Lung (tissue), 12 donors: ENCODE measurements around the gene CFAP57. TPM values are rescaled to one million over a fixed set of nuclear protein-coding genes. Genes with fewer than 3 reads are reported as not detected.

Experiments used
- ATAC-seq: fragments of 200-7000 bp; cut with Tn5 transposase; one replicate; pipeline ENCODE4 v1.9.1; 2020; ENCODE audit warnings: moderate number of reproducible peaks; ENCODE audit not compliant: insufficient read depth, low FRiP score
- DNase-seq, 3 donors: peaks; one replicate each; pipeline ENCODE4 v3.0.0-alpha.2; 2013 to 2017
- H3K27ac ChIP-seq, 2 donors: one replicate each; pipeline ENCODE4 v1.5.1; 2013; ENCODE audit warnings: mild to moderate bottlenecking in 2 of 2, moderate library complexity in 2 of 2, control low read depth in 1 of 2, inconsistent platforms in 1 of 2, low read depth in 1 of 2, low read length in 1 of 2
- H3K27me3 ChIP-seq, 3 donors: one replicate each; pipeline ENCODE4 v1.5.1; 2013; ENCODE audit warnings: low read length in 2 of 3; ENCODE audit not compliant: control insufficient read depth in 3 of 3, insufficient read depth in 3 of 3
- H3K36me3 ChIP-seq, 4 donors: one replicate each; pipeline ENCODE4 v1.5.1; 2013; ENCODE audit warnings: low read length in 4 of 4, mild to moderate bottlenecking in 1 of 4, moderate library complexity in 1 of 4; ENCODE audit not compliant: control insufficient read depth in 4 of 4, insufficient read depth in 4 of 4
- H3K4me1 ChIP-seq, 5 donors: one replicate each; pipeline ENCODE4 v1.5.1; 2013; ENCODE audit warnings: low read length in 5 of 5, mild to moderate bottlenecking in 2 of 5, moderate library complexity in 1 of 5; ENCODE audit not compliant: control insufficient read depth in 5 of 5, insufficient read depth in 5 of 5
- H3K4me3 ChIP-seq: one replicate; pipeline ENCODE4 v1.5.1; 2013; ENCODE audit warnings: mild to moderate bottlenecking, control low read depth, moderate library complexity
- H3K9ac ChIP-seq, 2 donors: one replicate each; pipeline ENCODE4 v1.5.1; 2013; ENCODE audit warnings: low read length in 2 of 2, control low read depth in 1 of 2; ENCODE audit not compliant: insufficient read depth in 1 of 2
- H3K9me3 ChIP-seq, 4 donors: one replicate each; pipeline ENCODE4 v1.5.1; 2013; ENCODE audit warnings: low read length in 3 of 4, mild to moderate bottlenecking in 1 of 4, moderate library complexity in 1 of 4; ENCODE audit not compliant: control insufficient read depth in 4 of 4, insufficient read depth in 3 of 4
- WGBS, 2 donors: extraction: QIAGEN DNeasy Blood & Tissue Kit; methylation state at CpG; one replicate each; pipeline ENCODE4 v1.1.7; 2013; 5-methylcytosine and 5-hydroxymethylcytosine counted together
- polyA plus RNA-seq, 2 donors: library from polyadenylated mRNA; stranded (reverse); fragments of 200-250 nt; gene quantifications; one replicate each; pipeline ENCODE4 v1.2.1, GENCODE V29; 2013
- total RNA-seq, 2 donors: library from RNA; depleted of rRNA in 1 of 2; stranded (reverse); fragments of >200 nt in 1 of 2; gene quantifications; one replicate each; pipeline ENCODE4 v1.2.1, GENCODE V29; 2014 to 2021
- TF ChIP-seq, protein P1 (sequence below): IDR thresholded peaks from 2 replicates; pipeline ENCODE4 v1.5.1; 2012; ENCODE audit warnings: mild to moderate bottlenecking; ENCODE audit errors: control extremely low read depth, extremely low read depth
- donor health status: control.
- donor health status: control.
- donor health status: Bipolar disorder and iron deficiency.
- donor health status: healthy.
- donor health status: DM: yes; HTN: yes; CAD: no.

Gene CFAP57
- total and polyA plus RNA-seq, 4 donors: 1.7 to 12.3 (median 6.3) TPM

DNA sequence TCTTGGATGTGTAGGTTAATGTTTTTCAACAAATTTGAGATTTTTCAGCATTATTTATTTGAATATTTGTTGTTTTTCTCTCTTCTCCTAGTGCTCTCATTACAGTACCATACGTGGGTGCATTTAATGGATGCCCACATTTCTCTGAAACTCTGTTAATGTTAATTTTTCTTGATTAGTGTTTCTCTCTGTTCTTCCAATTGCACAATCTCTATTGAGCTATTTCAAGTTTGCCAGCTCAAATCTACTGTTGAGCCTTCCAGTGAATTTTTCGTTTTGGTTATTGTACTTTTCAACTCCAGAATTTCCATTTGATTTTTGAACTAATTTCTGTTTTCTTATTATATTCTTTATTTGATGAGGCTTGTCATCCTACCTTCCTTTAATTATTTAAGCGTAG lies 31.7 kb downstream of the CFAP57 start:
- 94 to 95% methylated on average over 3 of the region's 3 CpGs for WGBS, 2 donors
- DNase-seq: no peak
- Histone ChIP-seq H3K36me3 (no peaks in the 10 kb centered on the region), H3K27ac (no peak overlapping the region), H3K4me1 (peaks cover 0 to 16% (median 11%) of the 10 kb centered on the region in 5 donors), H3K4me3 (no peak overlapping the region), H3K9ac (no peak overlapping the region), H3K27me3 (no peaks in the 10 kb centered on the region), H3K9me3 (peaks cover 0 to 4% (median 0%) of the 10 kb centered on the region in 4 donors)
- TF ChIP-seq, protein P1, sequence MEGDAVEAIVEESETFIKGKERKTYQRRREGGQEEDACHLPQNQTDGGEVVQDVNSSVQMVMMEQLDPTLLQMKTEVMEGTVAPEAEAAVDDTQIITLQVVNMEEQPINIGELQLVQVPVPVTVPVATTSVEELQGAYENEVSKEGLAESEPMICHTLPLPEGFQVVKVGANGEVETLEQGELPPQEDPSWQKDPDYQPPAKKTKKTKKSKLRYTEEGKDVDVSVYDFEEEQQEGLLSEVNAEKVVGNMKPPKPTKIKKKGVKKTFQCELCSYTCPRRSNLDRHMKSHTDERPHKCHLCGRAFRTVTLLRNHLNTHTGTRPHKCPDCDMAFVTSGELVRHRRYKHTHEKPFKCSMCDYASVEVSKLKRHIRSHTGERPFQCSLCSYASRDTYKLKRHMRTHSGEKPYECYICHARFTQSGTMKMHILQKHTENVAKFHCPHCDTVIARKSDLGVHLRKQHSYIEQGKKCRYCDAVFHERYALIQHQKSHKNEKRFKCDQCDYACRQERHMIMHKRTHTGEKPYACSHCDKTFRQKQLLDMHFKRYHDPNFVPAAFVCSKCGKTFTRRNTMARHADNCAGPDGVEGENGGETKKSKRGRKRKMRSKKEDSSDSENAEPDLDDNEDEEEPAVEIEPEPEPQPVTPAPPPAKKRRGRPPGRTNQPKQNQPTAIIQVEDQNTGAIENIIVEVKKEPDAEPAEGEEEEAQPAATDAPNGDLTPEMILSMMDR: no peak
- no peak for ATAC-seq

- no peaks in the 10 kb centered on the region for H3K36me3 ChIP-seq
- ATAC-seq: no peak
- H3K4me1 ChIP-seq: peaks cover 0 to 16% (median 11%) of the 10 kb centered on the region in 5 donors
- no peaks in the 10 kb centered on the region for H3K27me3 ChIP-seq
- no peak overlapping the region for H3K9ac ChIP-seq
- no peak overlapping the region for H3K4me3 ChIP-seq
- H3K27ac ChIP-seq: no peak overlapping the region
- peaks cover 0 to 4% (median 0%) of the 10 kb centered on the region in 4 donors for H3K9me3 ChIP-seq
- 86 to 87% methylated on average over 1 of the region's 1 CpG for WGBS, 2 donors
- TF ChIP-seq, protein P1: no peak
- no peak for DNase-seq
Observed at GRCh38 chr1:43204394-43204793, 32.3 kb downstream of the CFAP57 start.

GRCh38 chr1:43205671-43206070 lies 33.5 kb downstream of the CFAP57 start:
- peak overlapping the region in 1 of 2 donors; percentile 79 for H3K27ac ChIP-seq
- 90 to 95% methylated on average over 4 of the region's 4 CpGs for WGBS, 2 donors
- H3K4me1 ChIP-seq: peaks cover 0 to 16% (median 11%) of the 10 kb centered on the region in 5 donors
- H3K27me3 ChIP-seq: no peaks in the 10 kb centered on the region
- ATAC-seq: no peak
- TF ChIP-seq, protein P1: no peak
- no peak overlapping the region for H3K9ac ChIP-seq
- no peak overlapping the region for H3K4me3 ChIP-seq
- DNase-seq: no peak
- peaks cover 0 to 4% (median 0%) of the 10 kb centered on the region in 4 donors for H3K9me3 ChIP-seq
- no peaks in the 10 kb centered on the region for H3K36me3 ChIP-seq

DNA sequence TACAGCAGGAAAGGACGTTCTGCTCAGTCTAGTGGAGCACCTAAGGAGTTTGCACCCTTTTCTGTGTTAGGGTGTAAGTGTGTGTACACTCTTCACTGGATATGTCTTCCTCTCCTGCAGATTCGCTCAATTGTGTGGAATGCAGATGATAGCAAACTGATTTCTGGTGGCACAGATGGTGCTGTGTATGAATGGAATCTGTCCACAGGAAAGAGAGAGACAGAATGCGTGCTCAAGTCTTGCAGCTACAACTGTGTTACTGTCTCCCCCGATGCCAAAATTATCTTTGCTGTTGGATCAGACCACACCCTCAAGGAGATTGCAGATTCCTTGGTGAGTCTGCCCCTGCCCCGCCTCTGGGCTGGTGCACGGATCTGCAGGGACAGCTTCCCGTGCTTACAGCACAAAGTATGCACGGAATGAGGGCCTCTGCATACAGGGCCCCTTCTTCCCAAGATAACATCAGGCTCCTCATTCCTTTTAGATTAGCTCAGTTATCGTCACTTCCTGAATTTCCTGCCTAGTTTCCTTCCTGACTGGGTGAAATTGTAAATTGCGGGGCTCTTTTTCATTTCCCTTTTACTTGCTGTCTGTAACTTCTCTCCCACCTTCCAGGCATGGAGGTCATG lies 34.6 kb downstream of the CFAP57 start:
- 15 to 21% methylated on average over 10 of the region's 10 CpGs for WGBS, 2 donors
- peak overlapping the region in 1 of 2 donors; percentile 34 for H3K9ac ChIP-seq
- DNase-seq (peak; percentile 76 to 82 (median 78)), ATAC-seq (peak; percentile 86)
- no peaks in the 10 kb centered on the region for H3K9me3 ChIP-seq
- H3K27ac ChIP-seq: peak overlapping the region; percentile 49 to 91
- H3K36me3 ChIP-seq: no peaks in the 10 kb centered on the region
- no peak overlapping the region for H3K4me3 ChIP-seq
- no peaks in the 10 kb centered on the region for H3K27me3 ChIP-seq
- H3K4me1 ChIP-seq: peaks cover 0 to 16% (median 11%) of the 10 kb centered on the region in 5 donors
- TF ChIP-seq, protein P1: no peak
